Suppressor macrophage (primary cell): Measurements from ENCODE around the gene GEMIN7.
"Not testable (repeated sequence)": the region's sequence is repeated elsewhere in the genome, so short reads cannot be mapped to it uniquely, and the experiment has no call there.

Experiments
- DNase-seq, 4 experiments: peaks; one replicate each; pipeline ENCODE4 v3.0.0-alpha.2; 2020 to 2022

The GEMIN7 gene

GRCh38 chr19:45104658-45105349 is 25.7 kb downstream of the GEMIN7 start:
- DNase-seq: no peak

GRCh38 chr19:45106363-45106762 is 27.3 kb downstream of the GEMIN7 start:
- not testable (repeated sequence) for DNase-seq

GRCh38 chr19:45107621-45108150 is 28.6 kb downstream of the GEMIN7 start:
- no peak for DNase-seq

- DNase-seq: peak; percentile 53 to 75 (median 74)
Measured at GRCh38 chr19:45110851-45111266, 31.8 kb downstream of the GEMIN7 start.

GRCh38 chr19:45112111-45112827 is 33.2 kb downstream of the GEMIN7 start:
- DNase-seq: no peak

GRCh38 chr19:45113628-45114027 is 34.6 kb downstream of the GEMIN7 start:
- no peak for DNase-seq

- DNase-seq: no peak
Measured at GRCh38 chr19:45114116-45114515, 35.1 kb downstream of the GEMIN7 start.

- peak; percentile 50 to 83 (median 74) for DNase-seq
Measured at GRCh38 chr19:45115809-45116615, 37.0 kb downstream of the GEMIN7 start.

GRCh38 chr19:45117167-45117594 is 38.1 kb downstream of the GEMIN7 start:
- DNase-seq: peak; percentile 68 to 87 (median 82)

GRCh38 chr19:45117671-45118070 is 38.6 kb downstream of the GEMIN7 start:
- peak in 2 of 4 experiments; percentile 14 to 70 for DNase-seq

- peak in 3 of 4 experiments; percentile 41 to 60 (median 46) for DNase-seq
Measured at GRCh38 chr19:45118106-45118505, 39.0 kb downstream of the GEMIN7 start.

GRCh38 chr19:45118591-45119355 is 39.7 kb downstream of the GEMIN7 start:
- not testable (repeated sequence) for DNase-seq

GRCh38 chr19:45119582-45119981 is 40.5 kb downstream of the GEMIN7 start:
- no peak for DNase-seq

- DNase-seq: no peak
Measured at GRCh38 chr19:45121827-45122345, 42.8 kb downstream of the GEMIN7 start.

- no peak for DNase-seq
Measured at GRCh38 chr19:45122832-45123231, 43.8 kb downstream of the GEMIN7 start.

- no peak for DNase-seq
Measured at GRCh38 chr19:45123440-45123850, 44.4 kb downstream of the GEMIN7 start.

GRCh38 chr19:45124021-45124420 is 45.0 kb downstream of the GEMIN7 start:
- no peak for DNase-seq

GRCh38 chr19:45125360-45125759 is 46.3 kb downstream of the GEMIN7 start:
- DNase-seq: no peak

- DNase-seq: peak; percentile 72 to 87 (median 78)
Measured at GRCh38 chr19:45125975-45126493, 47.0 kb downstream of the GEMIN7 start.

GRCh38 chr19:45126654-45127053 is 47.6 kb downstream of the GEMIN7 start:
- no peak for DNase-seq

GRCh38 chr19:45128146-45128545 is 49.1 kb downstream of the GEMIN7 start:
- no peak for DNase-seq

- no peak for DNase-seq
Measured at GRCh38 chr19:45128806-45129205, 49.7 kb downstream of the GEMIN7 start.
